GM10248 (cell line): ENCODE data around the gene CKLF.
"Not testable (repeated sequence)": the region's sequence is repeated elsewhere in the genome, so short reads cannot be mapped to it uniquely, and the experiment has no call there.

Experiments used
- CTCF ChIA-PET: fragments of 300-600 bp; sonication (Branson Sonifier 250); formaldehyde crosslinking; extraction: SDS; loops from one replicate; lab custom pipeline; 2021; ENCODE audit warnings: antibody characterized with exemption; lab: Yijun Ruan, JAX
- POLR2A ChIA-PET: fragments of 350-650 bp; sonication (Branson Sonifier 250); formaldehyde crosslinking; extraction: SDS; loops from one replicate; lab custom pipeline; 2020; ENCODE audit warnings: antibody characterized with exemption; lab: Yijun Ruan, JAX
- DNase-seq: peaks from one replicate; pipeline ENCODE4 v3.0.0; 2012; ENCODE audit errors: extremely low spot score
- TF ChIP-seq, protein P1 (sequence below): IDR thresholded peaks from 2 replicates; pipeline ENCODE4 v1.5.1; 2012; ENCODE audit warnings: mild to moderate bottlenecking, low read depth; ENCODE audit errors: extremely low read depth, missing control alignments, control extremely low read depth

CKLF gene

DNA sequence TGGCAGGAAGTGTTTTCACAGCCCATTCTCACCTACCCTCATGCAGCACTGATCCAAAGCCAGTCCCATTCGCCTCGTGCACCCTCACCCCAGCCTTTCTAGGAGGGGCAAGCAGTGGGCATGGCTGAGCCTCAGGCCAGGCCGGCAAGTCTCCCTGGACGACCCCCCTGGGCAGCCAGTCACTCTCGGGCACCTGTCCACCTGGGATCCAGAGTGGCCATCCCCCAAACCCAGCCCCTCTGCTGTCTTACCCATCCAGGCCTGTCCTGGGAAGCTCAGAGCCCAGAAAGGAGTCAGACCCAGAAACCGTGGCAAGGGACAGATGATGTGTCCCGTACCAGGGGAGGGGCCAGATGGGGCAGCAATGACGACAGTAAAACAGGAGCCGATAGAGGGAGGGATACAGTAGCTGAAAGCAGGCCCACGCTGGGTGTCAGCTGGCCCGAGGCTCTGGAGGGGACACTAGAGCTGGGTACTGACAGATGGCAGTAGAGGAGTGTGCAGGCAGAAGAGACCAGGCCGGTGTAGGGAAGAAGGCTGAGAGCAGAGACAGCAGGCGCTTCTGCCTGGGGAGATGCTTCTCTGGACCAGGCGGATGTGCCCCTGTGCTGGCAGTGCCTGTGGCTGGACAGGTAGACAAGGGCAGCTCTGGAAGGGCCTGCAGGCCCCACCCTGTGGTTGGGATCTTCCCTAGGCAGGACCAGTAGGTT lies 57.9 kb downstream of the CKLF start:
- no peak for DNase-seq
- ChIA-PET POLR2A (no interaction called here), CTCF (interaction anchor here (1.0 to 6.6 kb wide), 7 partner anchors 9 to 258 kb away, joined by 3 to 40 read pairs (median 13); partner anchors contain the start of genes CMTM2 and DYNC1LI2)
- TF ChIP-seq, protein P1, sequence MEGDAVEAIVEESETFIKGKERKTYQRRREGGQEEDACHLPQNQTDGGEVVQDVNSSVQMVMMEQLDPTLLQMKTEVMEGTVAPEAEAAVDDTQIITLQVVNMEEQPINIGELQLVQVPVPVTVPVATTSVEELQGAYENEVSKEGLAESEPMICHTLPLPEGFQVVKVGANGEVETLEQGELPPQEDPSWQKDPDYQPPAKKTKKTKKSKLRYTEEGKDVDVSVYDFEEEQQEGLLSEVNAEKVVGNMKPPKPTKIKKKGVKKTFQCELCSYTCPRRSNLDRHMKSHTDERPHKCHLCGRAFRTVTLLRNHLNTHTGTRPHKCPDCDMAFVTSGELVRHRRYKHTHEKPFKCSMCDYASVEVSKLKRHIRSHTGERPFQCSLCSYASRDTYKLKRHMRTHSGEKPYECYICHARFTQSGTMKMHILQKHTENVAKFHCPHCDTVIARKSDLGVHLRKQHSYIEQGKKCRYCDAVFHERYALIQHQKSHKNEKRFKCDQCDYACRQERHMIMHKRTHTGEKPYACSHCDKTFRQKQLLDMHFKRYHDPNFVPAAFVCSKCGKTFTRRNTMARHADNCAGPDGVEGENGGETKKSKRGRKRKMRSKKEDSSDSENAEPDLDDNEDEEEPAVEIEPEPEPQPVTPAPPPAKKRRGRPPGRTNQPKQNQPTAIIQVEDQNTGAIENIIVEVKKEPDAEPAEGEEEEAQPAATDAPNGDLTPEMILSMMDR = no peak

DNA sequence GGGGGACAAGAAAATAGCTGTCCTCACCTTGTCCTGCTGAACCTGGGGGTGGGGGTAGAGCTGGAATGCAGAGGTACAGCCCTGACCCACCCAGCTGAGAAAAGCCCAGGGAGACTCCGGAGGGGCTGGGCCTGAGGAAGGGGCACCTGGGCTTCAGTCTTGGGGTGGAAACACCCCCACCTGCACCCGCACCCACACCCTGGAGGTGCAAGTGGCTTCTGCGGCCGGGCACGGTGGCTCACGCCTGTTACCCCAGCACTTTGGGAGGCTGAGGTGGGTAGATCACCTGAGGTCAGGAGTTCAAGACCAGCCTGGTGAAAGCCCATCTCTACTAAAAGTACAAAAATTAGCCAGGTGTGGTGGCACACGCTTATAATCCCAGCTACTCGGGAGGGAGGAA lies 59.5 kb downstream of the CKLF start:
- CTCF ChIA-PET = interaction anchor here (1.2 to 6.6 kb wide), 3 partner anchors 12 to 256 kb away, joined by 3 to 40 read pairs (median 4); no protein-coding TSS in a partner anchor
- POLR2A ChIA-PET, DNase-seq: not testable (repeated sequence)

DNA sequence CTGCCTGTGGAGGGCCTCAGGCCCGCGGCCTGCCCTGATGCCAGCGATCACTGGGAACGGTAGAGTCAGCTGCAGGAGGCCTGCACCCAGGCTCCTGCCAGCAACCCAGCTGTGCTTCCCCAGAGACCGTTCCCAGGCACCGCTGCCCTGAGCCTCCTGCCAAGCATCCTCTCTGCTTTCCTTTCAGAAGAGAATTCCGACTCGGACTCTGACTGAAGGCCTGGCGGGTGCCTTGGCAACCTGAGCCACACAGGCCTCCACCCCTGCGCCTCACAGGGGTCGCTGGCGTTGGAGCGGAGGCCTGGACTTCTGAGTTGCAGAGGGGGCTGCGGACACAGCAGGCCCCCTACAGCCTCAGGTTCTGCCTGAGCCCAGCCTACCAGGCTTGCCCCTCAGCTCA lies 60.0 kb downstream of the CKLF start:
- TF ChIP-seq, protein P1 = no peak
- ChIA-PET POLR2A (no interaction called here), CTCF (interaction anchor here (1.2 to 6.6 kb wide), 4 partner anchors 12 to 256 kb away, joined by 3 to 40 read pairs (median 4); no protein-coding TSS in a partner anchor)
- DNase-seq = no peak

DNA sequence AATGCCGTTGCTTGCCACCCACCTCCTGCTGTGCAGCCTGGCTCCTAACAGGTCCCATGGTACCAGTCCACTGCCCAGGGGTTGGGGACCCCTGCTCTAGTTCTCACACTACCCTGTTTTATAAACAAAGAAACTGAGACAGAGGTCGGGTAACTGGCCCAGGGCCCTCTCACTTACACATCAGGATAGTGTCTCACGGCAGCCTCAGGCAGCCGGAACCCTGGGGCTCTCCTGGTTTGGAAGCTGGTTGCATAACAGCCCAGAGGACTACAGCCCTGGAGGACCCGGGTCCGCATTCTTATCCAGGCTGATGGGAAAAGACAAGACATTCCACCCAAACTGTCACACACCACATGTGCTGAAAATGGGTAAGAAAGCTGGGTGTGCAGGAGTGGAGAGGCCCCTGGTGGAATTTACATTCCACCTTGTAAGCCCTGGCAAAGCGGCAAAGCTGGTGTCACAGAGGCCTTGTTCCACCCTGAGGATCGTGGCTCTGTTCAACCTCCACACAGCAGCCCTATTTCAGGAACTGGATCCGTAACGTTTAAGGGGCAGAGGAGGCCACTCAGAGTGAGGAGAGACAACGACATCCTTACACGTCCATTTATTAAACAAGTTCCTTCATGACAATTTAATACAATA lies 61.9 kb downstream of the CKLF start:
- ChIA-PET POLR2A (no interaction called here), CTCF (no interaction called here)
- TF ChIP-seq, protein P1 = no peak

More for the DNA sequence above, 61.9 kb downstream of the CKLF start:
- DNase-seq = no peak
